ENCODE results near the gene KCNK3. TPM values are rescaled to one million over a fixed set of nuclear protein-coding genes. Genes with fewer than 3 reads are reported as not detected.

Gene KCNK3
- total and polyA plus RNA-seq, 2 of the 13 experiments (the other 11 are each of a cell fraction or from before 2014, with no cell fraction given), result not detected

- BruUV-seq (replicated peaks), result no TSS peak
- no peaks in the 10 kb centered on the region for H4K20me1 ChIP-seq (ENCODE audit: insufficient read depth, low read length)
- ChIA-PET CTCF (ENCODE audit: low intra/inter-chr PET ratio, low total read pairs) (no interaction called here), POLR2A (no interaction called here)
- DNase-seq (ENCODE audit: low spot score) (no peak), FAIRE-seq (no peak), ATAC-seq (no peak; the same call in 2 of the 3 replicates)
- no peak overlapping the region for H3K4me3 ChIP-seq (replicated peaks in 1 of 3; ENCODE audit: insufficient read depth in 1 of 3, low read depth in 2 of 3, low read length in 3 of 3)
- H2AFZ ChIP-seq (ENCODE audit: low read length), result no peak overlapping the region
- H3K79me2 ChIP-seq (ENCODE audit: insufficient read depth, low read length), result no peaks in the 10 kb centered on the region
- no peak overlapping the region for H3K4me2 ChIP-seq (ENCODE audit: low read depth, low read length)
- no peaks in the 10 kb centered on the region for H3K9me3 ChIP-seq (ENCODE audit: low read length)
- H3K9ac ChIP-seq (ENCODE audit: insufficient read depth, low read depth, low read length), result no peak overlapping the region
- H3K27ac ChIP-seq (ENCODE audit: extremely low read length, insufficient read depth, low read length), result no peak overlapping the region
- 0 out of 2 replicates have a peak, but pooled peaks cover 5% of the 10 kb centered on the region for H3K4me1 ChIP-seq (ENCODE audit: insufficient read depth, low read length)
- in situ Hi-C loops (cut with HindIII; ENCODE audit: extremely low pct_ligation_motif_present, low pct_unique_long_range_greater_than_20kb), result no loop called here
- H3K27me3 ChIP-seq (ENCODE audit: control insufficient read depth in 1 of 2, insufficient read depth in 2 of 2, low read length in 2 of 2), result peaks cover 18 to 74% of the 10 kb centered on the region in 2 experiments
- no peak for TF ChIP-seq ZNF550 (CRISPR knock-in tag; IDR thresholded peaks at IDR 0.05; ENCODE audit: borderline replicate concordance)
- no peak for TF ChIP-seq POLR2A (IDR thresholded peaks at IDR 0.05; ENCODE audit: insufficient read depth in 1 of 2, low read depth in 2 of 2, low read length in 2 of 2)
- TF ChIP-seq ZBTB4 (CRISPR knock-in tag; IDR thresholded peaks at IDR 0.05; ENCODE audit: borderline replicate concordance), result no peak
- TF ChIP-seq NAIF1 (CRISPR knock-in tag; IDR thresholded peaks at IDR 0.05; ENCODE audit: borderline replicate concordance), result no peak
- WGBS (ENCODE audit: low lambda C conversion rate), result 8% methylated on average over 13 of the region's 14 CpGs
- H3K36me3 ChIP-seq (replicated peaks in 1 of 2; ENCODE audit: control insufficient read depth in 1 of 2, insufficient read depth in 2 of 2, low read length in 2 of 2), result no peaks in the 10 kb centered on the region
- intact Hi-C loops (cut with micrococcal nuclease; ENCODE audit: unreplicated experiment), result no loop called here
Measured at GRCh38 chr2:26674002-26674751, 18.3 kb upstream of the KCNK3 start.

All from HepG2 (cell line).